NCI-H1092 treated with DMSO at 0.1 percent for 48 hours (cell line): Measurements from ENCODE around the gene CAPN10.
"Not testable (repeated sequence)": the region's sequence is repeated elsewhere in the genome, so short reads cannot be mapped to it uniquely, and the experiment has no call there.

ENCODE experiments used
- DNase-seq: peaks from one replicate; lab custom pipeline; 2025; lab: John Stamatoyannopoulos, UW

CAPN10 gene

GRCh38 chr2:240603081-240603835 lies 16.7 kb downstream of the CAPN10 start:
- DNase-seq = no peak

GRCh38 chr2:240603846-240604245 lies 17.3 kb downstream of the CAPN10 start:
- DNase-seq = no peak

- DNase-seq = no peak
Observed at GRCh38 chr2:240604291-240604938, 17.9 kb downstream of the CAPN10 start.

GRCh38 chr2:240604939-240605716 lies 18.6 kb downstream of the CAPN10 start:
- no peak for DNase-seq

- DNase-seq = no peak
Observed at GRCh38 chr2:240605867-240606743, 19.6 kb downstream of the CAPN10 start.

GRCh38 chr2:240611601-240612210 lies 25.2 kb downstream of the CAPN10 start:
- DNase-seq = no peak

GRCh38 chr2:240613781-240614180 lies 27.2 kb downstream of the CAPN10 start:
- no peak for DNase-seq

- DNase-seq = no peak
Observed at GRCh38 chr2:240614391-240614790, 27.9 kb downstream of the CAPN10 start.

- no peak for DNase-seq
Observed at GRCh38 chr2:240615396-240615795, 28.9 kb downstream of the CAPN10 start.

GRCh38 chr2:240615820-240616547 lies 29.4 kb downstream of the CAPN10 start:
- DNase-seq = peak; percentile 26

GRCh38 chr2:240616860-240617666 lies 30.5 kb downstream of the CAPN10 start:
- not testable (repeated sequence) for DNase-seq

- no peak for DNase-seq
Observed at GRCh38 chr2:240618776-240619175, 32.2 kb downstream of the CAPN10 start.

GRCh38 chr2:240619506-240620148 lies 33.1 kb downstream of the CAPN10 start:
- no peak for DNase-seq

GRCh38 chr2:240620149-240620731 lies 33.7 kb downstream of the CAPN10 start:
- DNase-seq = no peak

- DNase-seq = no peak
Observed at GRCh38 chr2:240620859-240621258, 34.3 kb downstream of the CAPN10 start.

- no peak for DNase-seq
Observed at GRCh38 chr2:240622060-240622411, 35.5 kb downstream of the CAPN10 start.

GRCh38 chr2:240622531-240623235 lies 36.1 kb downstream of the CAPN10 start:
- no peak for DNase-seq

GRCh38 chr2:240623531-240624010 lies 37.0 kb downstream of the CAPN10 start:
- no peak for DNase-seq
